Panc1 (cell line): Measurements from ENCODE around the gene RIN2. TPM values are rescaled to one million over a fixed set of nuclear protein-coding genes. Genes with fewer than 3 reads are reported as not detected.

ENCODE experiments used
- ATAC-seq: fragments of 200-7000 bp; cut with Tn5 transposase; 2 replicates; pipeline ENCODE4 v1.9.1; 2020; ENCODE audit warnings: mild to moderate bottlenecking, moderate library complexity
- BruUV-seq: library from RNA; stranded (reverse); fragments of 400-500 nt; replicated peaks from 2 replicates; lab custom pipeline; 2021; lab: Mats Ljungman, UMichigan
- CTCF ChIA-PET: fragments of 300-600 bp; sonication (Branson Sonifier 250); formaldehyde crosslinking; loops from one replicate; lab custom pipeline; 2022; ENCODE audit warnings: antibody characterized with exemption; lab: Charles Lee
- POLR2A ChIA-PET: fragments of 300-600 bp; sonication (Branson Sonifier 250); formaldehyde crosslinking; loops from one replicate; lab custom pipeline; 2022; ENCODE audit warnings: antibody characterized with exemption; lab: Charles Lee
- DNase-seq: peaks from one replicate; pipeline ENCODE4 v3.0.0-alpha.2; 2010; ENCODE audit warnings: low read depth, low spot score
- H3K27ac ChIP-seq: 2 replicates; pipeline ENCODE4 v1.5.1; 2011; ENCODE audit warnings: mild to moderate bottlenecking, low read length, inconsistent platforms
- H3K27me3 ChIP-seq: fragments of 200-500 bp; sonication (Bioruptor generic); 2 replicates; pipeline ENCODE4 v1.6.0; 2014; ENCODE audit warnings: low read length, inconsistent platforms; ENCODE audit not compliant: control insufficient read depth, insufficient read depth
- H3K36me3 ChIP-seq: fragments of 200-500 bp; sonication (Bioruptor generic); 2 replicates; pipeline ENCODE4 v1.5.1; 2014; ENCODE audit warnings: inconsistent platforms, mild to moderate bottlenecking, low read length, moderate library complexity; ENCODE audit not compliant: control insufficient read depth, insufficient read depth
- H3K4me1 ChIP-seq: 2 replicates; pipeline ENCODE4 v1.5.1; 2011; ENCODE audit warnings: inconsistent platforms, mild to moderate bottlenecking, low read length, moderate library complexity; ENCODE audit not compliant: control insufficient read depth, insufficient read depth
- H3K4me3 ChIP-seq, 2 experiments: 2 replicates each; pipeline ENCODE4 v1.5.1; 2011 to 2012; ENCODE audit warnings: low read depth in 2 of 2, low read length in 2 of 2, mild to moderate bottlenecking in 2 of 2, inconsistent platforms in 1 of 2, moderate library complexity in 1 of 2
- H3K9me3 ChIP-seq: fragments of 200-500 bp; sonication (Bioruptor generic); 2 replicates; pipeline ENCODE4 v1.5.1; 2014; ENCODE audit warnings: low read depth, mild to moderate bottlenecking, inconsistent platforms, low read length, moderate library complexity; ENCODE audit not compliant: control insufficient read depth, insufficient read depth
- CTCF ChIP-seq: fragments of 450-650 bp; IDR thresholded peaks from 2 replicates; pipeline ENCODE4 v1.5.1; 2017; ENCODE audit warnings: mild to moderate bottlenecking
- POLR2AphosphoS5 ChIP-seq: IDR thresholded peaks from 2 replicates; pipeline ENCODE4 v1.6.1; 2012; ENCODE audit warnings: mild to moderate bottlenecking, low read depth, low read length, moderate library complexity
- REST ChIP-seq, 2 experiments: IDR thresholded peaks; 2 replicates each; pipeline ENCODE4 v1.6.1; 2011 to 2012; ENCODE audit warnings: low read depth in 2 of 2, control low read depth in 1 of 2, low read length in 1 of 2, mild to moderate bottlenecking in 1 of 2, moderate library complexity in 1 of 2; ENCODE audit not compliant: insufficient read depth in 1 of 2
- SIN3A ChIP-seq: IDR thresholded peaks from 2 replicates; pipeline ENCODE4 v1.6.1; 2012; ENCODE audit warnings: low read depth, mild to moderate bottlenecking, low read length, moderate library complexity, borderline replicate concordance; ENCODE audit not compliant: insufficient read depth
- TCF7L2 ChIP-seq: IDR thresholded peaks from 2 replicates; pipeline ENCODE4 v1.6.1; 2011; ENCODE audit warnings: mild to moderate bottlenecking, low read depth, low read length, inconsistent platforms
- in situ Hi-C: cut with HindIII; loops from 2 replicates; pipeline ENCODE4 v1.10.0; 2016; ENCODE audit warnings: low sequenced_read_pairs, low pct_unique_long_range_greater_than_20kb
- intact Hi-C: fragments of 100-400 bp; cut with micrococcal nuclease; formaldehyde crosslinking; loops from one replicate; pipeline ENCODE4 v1.10.0; 2022; ENCODE audit not compliant: unreplicated experiment
- total RNA-seq: library from RNA; stranded (reverse); gene quantifications from one replicate; pipeline ENCODE4 v1.2.1, GENCODE V29; 2021; ENCODE audit not compliant: unreplicated experiment

The RIN2 gene
- total RNA-seq, 1 experiment from 2014 or later = 25.0 TPM

GRCh38 chr20:19769507-19769906 lies 11.4 kb downstream of the RIN2 start:
- intact Hi-C loops (no loop called here), in situ Hi-C loops (no loop called here)
- ATAC-seq = no peak
- no peaks in the 10 kb centered on the region for H3K9me3 ChIP-seq
- no peak for TF ChIP-seq TCF7L2
- no peak for TF ChIP-seq SIN3A
- no peak for TF ChIP-seq POLR2AphosphoS5
- TF ChIP-seq CTCF = no peak
- TF ChIP-seq REST (IDR thresholded peaks at IDR 0.05; ENCODE audit: insufficient read depth in 1 of 2, low read depth in 2 of 2, low read length in 1 of 2) = no peak
- DNase-seq = no peak
- BruUV-seq = no TSS peak
- H3K27ac ChIP-seq = no peak overlapping the region
- no peak overlapping the region for H3K4me3 ChIP-seq
- no peaks in the 10 kb centered on the region for H3K27me3 ChIP-seq
- H3K36me3 ChIP-seq = no peaks in the 10 kb centered on the region
- no peaks in the 10 kb centered on the region for H3K4me1 ChIP-seq
- POLR2A ChIA-PET = interaction anchor here (0.7 kb wide), 1 partner anchor 16 kb away, joined by 3 read pairs; no protein-coding TSS in a partner anchor
- CTCF ChIA-PET = no interaction called here

GRCh38 chr20:19770375-19770774 lies 12.3 kb downstream of the RIN2 start:
- DNase-seq = no peak
- no peak for TF ChIP-seq SIN3A
- no peak for TF ChIP-seq REST (IDR thresholded peaks at IDR 0.05; ENCODE audit: insufficient read depth in 1 of 2, low read depth in 2 of 2, low read length in 1 of 2)
- no peak for TF ChIP-seq CTCF
- TF ChIP-seq TCF7L2 = no peak
- no peak for TF ChIP-seq POLR2AphosphoS5
- no peaks in the 10 kb centered on the region for H3K9me3 ChIP-seq
- POLR2A ChIA-PET = interaction anchor here (0.5 kb wide), 1 partner anchor 118 kb away, joined by 3 read pairs; no protein-coding TSS in a partner anchor
- ATAC-seq = no peak
- no peak overlapping the region for H3K4me3 ChIP-seq
- CTCF ChIA-PET = interaction anchor here (0.7 kb wide), 1 partner anchor 210 kb away, joined by 3 read pairs; no protein-coding TSS in a partner anchor
- no peaks in the 10 kb centered on the region for H3K27me3 ChIP-seq
- H3K4me1 ChIP-seq = no peaks in the 10 kb centered on the region
- no peak overlapping the region for H3K27ac ChIP-seq
- H3K36me3 ChIP-seq = no peaks in the 10 kb centered on the region
- in situ Hi-C loops (no loop called here), intact Hi-C loops (no loop called here)
- BruUV-seq = no TSS peak
